DMS114 treated with DMSO at 0.1 percent for 48 hours (cell line): ENCODE measurements around the gene ZBED5.
"Not testable (repeated sequence)": the region's sequence is repeated elsewhere in the genome, so short reads cannot be mapped to it uniquely, and the experiment has no call there.

Experiments used
- DNase-seq: peaks from one replicate; lab custom pipeline; 2025; ENCODE audit not compliant: unreplicated experiment; lab: John Stamatoyannopoulos, UW

Gene ZBED5

GRCh38 chr11:10857709-10858438 lies at the start of gene ZBED5:
ZBED5 (minus strand) TSS chr11:10858053; CDS start chr11:10854945, 3,108 bp downstream.
- DNase-seq, result peak; percentile 75

- DNase-seq, result no peak
Measured at GRCh38 chr11:10906521-10906920, 48.7 kb upstream of the ZBED5 start.

GRCh38 chr11:10902301-10903063 lies 44.6 kb upstream of the ZBED5 start:
- DNase-seq, result no peak

- DNase-seq, result no peak
Measured at GRCh38 chr11:10900681-10901415, 43.0 kb upstream of the ZBED5 start.

GRCh38 chr11:10899121-10899830 lies 41.4 kb upstream of the ZBED5 start:
- DNase-seq, result no peak

- DNase-seq, result no peak
Measured at GRCh38 chr11:10898763-10899025, 40.8 kb upstream of the ZBED5 start.

GRCh38 chr11:10898003-10898762 lies 40.3 kb upstream of the ZBED5 start:
- DNase-seq, result no peak

GRCh38 chr11:10897150-10897549 lies 39.3 kb upstream of the ZBED5 start:
- DNase-seq, result no peak

- DNase-seq, result no peak
Measured at GRCh38 chr11:10896493-10896892, 38.6 kb upstream of the ZBED5 start.

GRCh38 chr11:10895285-10895684 lies 37.4 kb upstream of the ZBED5 start:
- no peak for DNase-seq

- DNase-seq, result no peak
Measured at GRCh38 chr11:10894666-10895065, 36.8 kb upstream of the ZBED5 start.

GRCh38 chr11:10893714-10894151 lies 35.9 kb upstream of the ZBED5 start:
- no peak for DNase-seq

- no peak for DNase-seq
Measured at GRCh38 chr11:10892250-10892649, 34.4 kb upstream of the ZBED5 start.

- no peak for DNase-seq
Measured at GRCh38 chr11:10891151-10891720, 33.4 kb upstream of the ZBED5 start.

- not testable (repeated sequence) for DNase-seq
Measured at GRCh38 chr11:10890083-10890482, 32.2 kb upstream of the ZBED5 start.

- no peak for DNase-seq
Measured at GRCh38 chr11:10887307-10887706, 29.5 kb upstream of the ZBED5 start.

GRCh38 chr11:10886652-10887250 lies 28.9 kb upstream of the ZBED5 start:
- no peak for DNase-seq

GRCh38 chr11:10885703-10886363 lies 28.0 kb upstream of the ZBED5 start:
- no peak for DNase-seq

GRCh38 chr11:10884292-10884691 lies 26.4 kb upstream of the ZBED5 start:
- DNase-seq, result not testable (repeated sequence)
